ENCODE measurements around the gene NRG3.

The NRG3 gene

GRCh38 chr10:82308641-82309040, 433.6 kb downstream of the NRG3 start:
- no peak overlapping the region for H3K4me2 ChIP-seq (ENCODE audit: low read length)
- no peaks in the 10 kb centered on the region for H3K36me3 ChIP-seq (ENCODE audit: control insufficient read depth, low read length)
- no peak overlapping the region for H3K4me3 ChIP-seq (ENCODE audit: low read length)
- no peak for TF ChIP-seq EZH2phosphoT487 (IDR thresholded peaks at IDR 0.05; ENCODE audit: borderline replicate concordance, low read length)
- no peak for TF ChIP-seq CTCF (IDR thresholded peaks at IDR 0.05; ENCODE audit: low read depth, low read length, poor library complexity, severe bottlenecking)
- no peak overlapping the region for H3K27ac ChIP-seq (ENCODE audit: low read depth, low read length)
- H3K27me3 ChIP-seq (ENCODE audit: control insufficient read depth, low read length), result no peaks in the 10 kb centered on the region
- H3K79me2 ChIP-seq (ENCODE audit: control insufficient read depth, low read length), result no peaks in the 10 kb centered on the region
- no peaks in the 10 kb centered on the region for H3K4me1 ChIP-seq (ENCODE audit: control insufficient read depth, low read length)
- no peaks in the 10 kb centered on the region for H3K9me3 ChIP-seq (ENCODE audit: control insufficient read depth, insufficient read depth, low read length)
- H3K9me2 ChIP-seq (replicated peaks; ENCODE audit: control insufficient read depth, low read length), result no peaks in the 10 kb centered on the region
- no peaks in the 10 kb centered on the region for H3F3A ChIP-seq (ENCODE audit: control insufficient read depth, insufficient read depth)
- no peaks in the 10 kb centered on the region for H4K20me1 ChIP-seq (ENCODE audit: control insufficient read depth, insufficient read depth, low read depth, low read length)

GRCh38 chr10:82310839-82311238, 435.8 kb downstream of the NRG3 start:
- H3K27ac ChIP-seq (ENCODE audit: low read depth, low read length), result no peak overlapping the region
- no peaks in the 10 kb centered on the region for H3K9me2 ChIP-seq (replicated peaks; ENCODE audit: control insufficient read depth, low read length)
- H3K4me1 ChIP-seq (ENCODE audit: control insufficient read depth, low read length), result no peaks in the 10 kb centered on the region
- H3K36me3 ChIP-seq (ENCODE audit: control insufficient read depth, low read length), result no peaks in the 10 kb centered on the region
- no peaks in the 10 kb centered on the region for H3K9me3 ChIP-seq (ENCODE audit: control insufficient read depth, insufficient read depth, low read length)
- TF ChIP-seq CTCF (IDR thresholded peaks at IDR 0.05; ENCODE audit: low read depth, low read length, poor library complexity, severe bottlenecking), result no peak
- no peak for TF ChIP-seq EZH2phosphoT487 (IDR thresholded peaks at IDR 0.05; ENCODE audit: borderline replicate concordance, low read length)
- H3K4me2 ChIP-seq (ENCODE audit: low read length), result no peak overlapping the region
- no peaks in the 10 kb centered on the region for H3F3A ChIP-seq (ENCODE audit: control insufficient read depth, insufficient read depth)
- no peaks in the 10 kb centered on the region for H4K20me1 ChIP-seq (ENCODE audit: control insufficient read depth, insufficient read depth, low read depth, low read length)
- H3K4me3 ChIP-seq (ENCODE audit: low read length), result no peak overlapping the region
- H3K27me3 ChIP-seq (ENCODE audit: control insufficient read depth, low read length), result no peaks in the 10 kb centered on the region
- no peaks in the 10 kb centered on the region for H3K79me2 ChIP-seq (ENCODE audit: control insufficient read depth, low read length)

GRCh38 chr10:82313401-82313800, 438.4 kb downstream of the NRG3 start:
- Histone ChIP-seq H3K27me3 (ENCODE audit: control insufficient read depth, low read length) (no peaks in the 10 kb centered on the region), H3K4me1 (ENCODE audit: control insufficient read depth, low read length) (no peaks in the 10 kb centered on the region), H3K36me3 (ENCODE audit: control insufficient read depth, low read length) (no peaks in the 10 kb centered on the region), H3F3A (ENCODE audit: control insufficient read depth, insufficient read depth) (no peaks in the 10 kb centered on the region), H3K4me2 (ENCODE audit: low read length) (no peak overlapping the region), H3K79me2 (ENCODE audit: control insufficient read depth, low read length) (no peaks in the 10 kb centered on the region), H3K9me3 (ENCODE audit: control insufficient read depth, insufficient read depth, low read length) (no peaks in the 10 kb centered on the region), H4K20me1 (ENCODE audit: control insufficient read depth, insufficient read depth, low read depth, low read length) (no peaks in the 10 kb centered on the region), H3K9me2 (replicated peaks; ENCODE audit: control insufficient read depth, low read length) (no peaks in the 10 kb centered on the region), H3K27ac (ENCODE audit: low read depth, low read length) (no peak overlapping the region), H3K4me3 (ENCODE audit: low read length) (no peak overlapping the region)
- TF ChIP-seq CTCF (IDR thresholded peaks at IDR 0.05; ENCODE audit: low read depth, low read length, poor library complexity, severe bottlenecking) (no peak), EZH2phosphoT487 (IDR thresholded peaks at IDR 0.05; ENCODE audit: borderline replicate concordance, low read length) (no peak)

- H3K9me2 ChIP-seq (replicated peaks; ENCODE audit: control insufficient read depth, low read length), result no peaks in the 10 kb centered on the region
- H3K4me3 ChIP-seq (ENCODE audit: low read length), result no peak overlapping the region
- H3K27ac ChIP-seq (ENCODE audit: low read depth, low read length), result no peak overlapping the region
- H3K9me3 ChIP-seq (ENCODE audit: control insufficient read depth, insufficient read depth, low read length), result no peaks in the 10 kb centered on the region
- no peaks in the 10 kb centered on the region for H3K4me1 ChIP-seq (ENCODE audit: control insufficient read depth, low read length)
- no peak overlapping the region for H3K4me2 ChIP-seq (ENCODE audit: low read length)
- no peaks in the 10 kb centered on the region for H3F3A ChIP-seq (ENCODE audit: control insufficient read depth, insufficient read depth)
- H4K20me1 ChIP-seq (ENCODE audit: control insufficient read depth, insufficient read depth, low read depth, low read length), result no peaks in the 10 kb centered on the region
- TF ChIP-seq EZH2phosphoT487 (IDR thresholded peaks at IDR 0.05; ENCODE audit: borderline replicate concordance, low read length) (no peak), CTCF (IDR thresholded peaks at IDR 0.05; ENCODE audit: low read depth, low read length, poor library complexity, severe bottlenecking) (no peak)
- no peaks in the 10 kb centered on the region for H3K79me2 ChIP-seq (ENCODE audit: control insufficient read depth, low read length)
- no peaks in the 10 kb centered on the region for H3K36me3 ChIP-seq (ENCODE audit: control insufficient read depth, low read length)
- no peaks in the 10 kb centered on the region for H3K27me3 ChIP-seq (ENCODE audit: control insufficient read depth, low read length)
These were observed 443.5 kb downstream of the NRG3 start for GRCh38 chr10:82318534-82318933.

All from DOHH2 (cell line).